NCI-H2029 (cell line): ENCODE measurements around the gene SLC6A13.
"Not testable (repeated sequence)": the region's sequence is repeated elsewhere in the genome, so short reads cannot be mapped to it uniquely, and the experiment has no call there.

Experiments
- DNase-seq: peaks from one replicate; lab custom pipeline; 2025; lab: John Stamatoyannopoulos, UW

The SLC6A13 gene

DNA sequence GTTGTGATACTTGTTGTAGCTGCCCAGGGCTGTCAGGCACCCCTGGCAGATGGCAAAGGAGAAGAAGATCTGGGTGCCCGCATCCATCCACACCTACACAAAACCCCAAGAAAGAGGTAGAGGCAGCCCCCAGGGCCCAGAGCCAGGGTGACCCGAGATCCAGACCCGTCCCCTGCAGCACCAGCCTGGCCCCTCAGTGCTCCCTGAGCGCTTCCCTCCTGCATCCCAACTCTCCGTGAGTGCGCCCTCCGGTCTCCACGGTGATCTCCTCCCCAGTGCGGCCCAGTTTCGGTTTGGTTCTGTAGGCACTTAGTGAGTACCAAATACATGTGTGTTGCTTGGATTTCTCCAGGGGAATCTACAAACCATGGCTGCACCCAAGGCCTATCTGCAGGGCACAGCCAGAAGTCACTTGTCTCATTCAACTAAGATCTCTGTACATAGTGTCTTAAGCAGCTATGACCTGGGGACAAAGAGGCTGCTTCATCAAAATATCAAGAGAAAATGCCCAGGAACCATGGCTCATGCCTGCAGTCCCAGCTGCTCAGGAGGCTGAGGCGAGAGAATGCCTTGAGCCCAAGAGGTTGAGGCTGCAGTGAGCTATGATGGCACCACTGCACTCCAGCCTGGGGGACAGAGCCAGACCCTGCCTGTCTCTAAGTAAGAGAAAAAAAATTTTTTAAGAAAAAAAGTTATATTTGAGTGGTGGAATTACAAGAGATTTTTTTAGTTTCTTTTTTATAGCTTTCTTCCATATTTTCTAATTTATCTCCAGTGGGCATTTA lies 64.5 kb downstream of the SLC6A13 start:
- DNase-seq: no peak

DNA sequence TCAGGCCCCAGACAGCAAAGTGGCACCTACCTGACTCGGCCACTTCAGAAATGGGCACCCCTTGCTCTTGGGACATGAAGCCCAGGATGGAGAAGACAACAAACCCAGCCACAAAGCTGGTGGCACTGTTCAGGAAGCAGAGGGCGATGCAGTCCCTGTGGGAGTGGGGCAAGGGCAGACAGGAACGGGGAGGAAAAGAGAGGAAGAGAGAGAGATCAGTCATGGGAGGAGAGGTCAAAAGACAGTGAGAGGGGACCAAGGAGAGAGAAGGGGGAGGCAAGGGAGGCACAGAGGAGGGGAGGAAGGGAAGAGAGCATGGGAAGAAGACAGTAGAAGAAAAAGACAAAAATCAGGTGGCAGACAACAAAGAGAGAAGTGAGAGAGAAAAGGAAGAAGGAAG lies 65.3 kb downstream of the SLC6A13 start:
- no peak for DNase-seq

DNA sequence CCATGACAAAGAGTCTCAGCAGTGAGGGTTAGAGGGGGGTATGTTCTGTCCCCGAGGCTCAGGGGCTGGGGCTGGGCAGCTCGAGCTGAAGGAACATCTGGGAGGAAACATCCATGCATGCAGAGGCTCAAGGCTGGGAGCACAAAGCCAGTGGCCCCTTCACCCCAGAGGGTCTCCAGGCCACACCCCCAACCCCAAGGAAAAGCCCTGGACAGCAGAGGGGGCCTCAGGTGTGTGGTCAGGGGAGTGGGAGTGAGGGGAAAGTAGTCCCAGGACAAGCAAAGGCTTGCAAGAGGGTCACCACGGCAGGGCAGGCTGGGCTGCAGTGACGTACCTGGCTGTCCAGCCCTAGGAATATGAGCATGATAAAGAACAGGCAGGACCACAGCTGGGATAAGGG lies 66.2 kb downstream of the SLC6A13 start:
- no peak for DNase-seq

DNA sequence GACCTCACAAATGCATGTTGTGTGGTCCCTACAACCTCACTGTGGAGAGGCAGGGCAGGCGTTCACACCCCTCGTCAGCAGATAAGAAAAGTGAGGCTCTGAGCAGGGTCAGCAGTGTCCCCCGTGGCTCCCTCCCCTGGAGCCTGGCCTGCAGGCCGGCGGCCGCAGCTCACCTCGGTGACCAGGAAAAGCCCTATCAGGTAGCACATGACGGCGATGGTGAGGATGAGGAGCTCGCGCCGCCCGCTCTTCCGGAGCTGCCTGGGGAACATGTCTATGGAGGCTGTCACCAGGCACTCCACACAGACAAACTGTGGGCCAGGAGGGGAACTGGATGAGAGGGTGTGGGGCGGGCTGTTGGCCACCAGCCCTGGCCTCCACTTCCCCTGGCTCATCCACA lies 66.7 kb downstream of the SLC6A13 start:
- no peak for DNase-seq

DNA sequence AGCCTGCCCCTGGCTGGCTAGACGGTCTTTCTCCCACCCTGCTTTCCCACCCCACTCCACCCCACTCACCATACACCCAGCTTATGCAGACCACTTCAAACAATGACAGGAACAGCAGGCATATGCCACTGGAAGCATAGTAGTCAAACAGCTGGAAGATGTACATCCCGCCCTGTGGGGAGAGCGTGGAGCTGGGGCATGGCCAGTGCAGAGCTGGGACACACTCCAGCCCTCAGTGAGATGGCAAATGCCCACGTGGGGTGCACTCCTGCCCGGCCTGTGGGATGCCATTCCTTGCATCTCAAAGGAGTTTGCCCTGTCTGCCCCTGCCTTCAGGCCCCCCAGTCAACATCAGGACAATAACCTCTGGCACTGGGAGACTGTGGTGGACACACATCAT lies 67.5 kb downstream of the SLC6A13 start:
- DNase-seq: no peak

DNA sequence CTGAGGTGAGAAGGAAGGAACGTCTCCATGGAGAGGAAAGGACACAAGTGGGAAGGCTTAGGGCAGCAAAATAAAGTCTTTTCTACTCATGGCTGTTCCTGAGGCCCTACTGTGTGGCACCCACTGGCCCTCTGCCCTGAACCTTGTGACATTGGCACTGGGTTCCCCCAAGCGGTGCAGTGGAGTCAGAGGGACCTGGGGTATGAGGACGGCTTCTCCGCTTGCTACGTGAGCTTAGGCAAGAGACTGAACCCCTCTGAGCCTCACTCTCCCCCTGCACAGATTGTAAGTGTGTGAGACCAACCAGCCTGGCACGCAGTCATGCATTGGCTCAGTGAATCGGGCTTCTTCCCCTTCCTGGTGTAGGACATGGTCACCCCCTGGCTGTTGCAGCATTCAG lies 68.4 kb downstream of the SLC6A13 start:
- DNase-seq: no peak

DNA sequence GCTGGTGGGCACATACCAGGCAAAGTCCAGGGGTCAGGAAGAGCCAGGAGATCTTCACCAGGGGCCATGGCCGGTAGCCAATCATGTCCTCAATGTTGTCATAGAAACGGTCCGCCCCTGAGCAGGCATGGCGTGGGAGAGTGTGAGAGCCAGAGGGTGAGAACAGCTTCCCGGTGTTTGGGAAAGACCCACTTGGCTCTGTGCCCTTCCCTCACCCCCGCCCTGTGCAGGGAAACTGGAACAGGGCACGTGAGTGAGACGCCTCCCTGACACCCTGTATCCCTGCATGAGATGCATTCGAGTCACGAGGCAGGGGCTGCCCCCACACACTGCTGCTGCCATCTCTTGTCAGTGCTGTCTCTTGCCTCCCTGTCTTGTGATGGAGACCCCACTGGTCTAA lies 69.4 kb downstream of the SLC6A13 start:
- no peak for DNase-seq

DNA sequence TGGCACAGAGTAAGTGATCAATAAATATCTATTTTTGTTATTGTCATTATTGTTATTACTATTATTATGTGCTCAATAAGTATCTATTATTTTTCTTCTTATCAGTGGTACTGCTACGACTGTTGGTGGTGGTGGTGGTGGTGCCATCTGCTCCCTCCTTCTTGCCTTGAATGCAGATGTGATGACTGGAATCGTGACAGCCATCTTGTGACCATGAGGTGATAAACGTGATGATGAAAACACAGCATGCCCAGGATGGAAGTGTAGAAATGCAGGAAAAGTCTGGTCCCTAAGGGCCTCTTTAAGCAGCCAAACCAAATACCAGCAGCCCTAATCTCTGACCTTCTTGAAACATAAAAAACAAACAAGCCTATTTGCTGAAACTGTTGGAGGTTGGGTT lies 71.1 kb downstream of the SLC6A13 start:
- no peak for DNase-seq

DNA sequence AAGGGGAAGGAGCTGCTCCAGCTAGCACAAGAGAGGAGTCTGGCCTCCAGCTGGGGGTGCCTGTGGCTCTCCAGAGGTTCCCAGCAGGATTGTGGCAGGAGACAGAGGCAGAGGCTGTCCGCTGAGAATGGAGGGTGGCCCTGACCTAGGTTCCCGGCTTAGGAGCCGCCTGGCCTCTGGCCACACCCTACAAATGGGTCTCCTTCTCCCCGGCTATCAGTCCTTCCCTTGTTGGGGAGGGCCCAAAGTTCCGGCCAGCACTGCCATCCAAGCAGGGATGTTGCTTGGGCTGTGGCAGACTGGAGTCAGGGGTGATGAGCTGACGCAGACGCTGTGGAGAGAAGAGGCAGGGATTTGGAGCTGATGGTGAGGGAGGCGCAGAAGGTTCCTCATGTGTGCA lies 71.8 kb downstream of the SLC6A13 start:
- no peak for DNase-seq

DNA sequence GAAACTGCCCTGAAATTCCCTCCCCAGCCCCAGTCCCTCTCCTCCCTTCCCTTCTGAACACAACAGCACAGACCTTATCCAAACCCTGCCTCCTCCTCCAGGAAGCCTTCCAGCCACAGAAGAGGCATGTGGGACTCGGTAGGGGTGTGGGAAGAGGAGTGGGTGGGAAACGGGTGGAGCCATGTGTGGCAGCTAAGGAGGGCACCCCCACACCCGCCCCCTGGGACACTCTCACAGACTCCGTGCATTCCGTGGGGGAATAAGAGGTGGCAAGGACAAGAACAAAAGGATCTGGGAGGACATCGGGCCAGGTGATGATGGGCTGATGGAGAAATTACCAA lies 73.0 kb downstream of the SLC6A13 start:
- DNase-seq: no peak

DNA sequence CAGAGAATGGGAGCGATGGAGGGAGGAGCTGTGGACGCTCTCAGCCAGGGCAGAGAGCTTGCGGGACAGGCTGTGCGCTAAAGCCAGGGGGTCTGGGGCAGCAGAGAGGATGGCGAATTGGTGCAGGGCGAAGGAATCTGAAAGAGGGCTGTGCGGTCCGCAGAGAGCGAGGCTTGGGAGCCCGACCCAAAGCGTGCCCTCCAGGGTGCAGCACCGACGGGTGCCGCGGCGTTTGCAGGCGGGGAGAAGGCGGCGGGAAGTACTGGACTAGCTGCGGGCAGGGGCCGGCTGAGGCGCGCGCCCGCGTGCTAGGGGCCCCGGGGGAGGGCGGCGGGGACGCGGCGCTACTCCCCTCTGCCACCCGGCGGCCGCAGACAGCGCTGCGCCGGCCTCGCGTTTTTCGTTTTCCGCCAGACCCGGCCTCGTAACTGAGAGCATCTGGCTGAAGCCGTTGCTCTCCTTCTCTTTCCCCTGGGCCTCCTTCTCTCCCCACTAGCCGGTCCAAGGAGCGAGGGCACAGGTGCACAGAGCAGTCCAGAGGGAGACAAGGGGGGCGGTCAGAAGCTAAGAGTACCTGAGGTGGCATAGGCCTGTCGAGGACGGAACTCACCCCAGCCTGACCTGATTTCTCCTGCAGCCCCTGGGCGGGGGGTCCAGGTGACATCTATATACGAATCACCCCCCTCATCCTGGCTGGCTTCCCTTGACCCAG lies 73.6 kb downstream of the SLC6A13 start:
- peak; percentile 30 for DNase-seq

DNA sequence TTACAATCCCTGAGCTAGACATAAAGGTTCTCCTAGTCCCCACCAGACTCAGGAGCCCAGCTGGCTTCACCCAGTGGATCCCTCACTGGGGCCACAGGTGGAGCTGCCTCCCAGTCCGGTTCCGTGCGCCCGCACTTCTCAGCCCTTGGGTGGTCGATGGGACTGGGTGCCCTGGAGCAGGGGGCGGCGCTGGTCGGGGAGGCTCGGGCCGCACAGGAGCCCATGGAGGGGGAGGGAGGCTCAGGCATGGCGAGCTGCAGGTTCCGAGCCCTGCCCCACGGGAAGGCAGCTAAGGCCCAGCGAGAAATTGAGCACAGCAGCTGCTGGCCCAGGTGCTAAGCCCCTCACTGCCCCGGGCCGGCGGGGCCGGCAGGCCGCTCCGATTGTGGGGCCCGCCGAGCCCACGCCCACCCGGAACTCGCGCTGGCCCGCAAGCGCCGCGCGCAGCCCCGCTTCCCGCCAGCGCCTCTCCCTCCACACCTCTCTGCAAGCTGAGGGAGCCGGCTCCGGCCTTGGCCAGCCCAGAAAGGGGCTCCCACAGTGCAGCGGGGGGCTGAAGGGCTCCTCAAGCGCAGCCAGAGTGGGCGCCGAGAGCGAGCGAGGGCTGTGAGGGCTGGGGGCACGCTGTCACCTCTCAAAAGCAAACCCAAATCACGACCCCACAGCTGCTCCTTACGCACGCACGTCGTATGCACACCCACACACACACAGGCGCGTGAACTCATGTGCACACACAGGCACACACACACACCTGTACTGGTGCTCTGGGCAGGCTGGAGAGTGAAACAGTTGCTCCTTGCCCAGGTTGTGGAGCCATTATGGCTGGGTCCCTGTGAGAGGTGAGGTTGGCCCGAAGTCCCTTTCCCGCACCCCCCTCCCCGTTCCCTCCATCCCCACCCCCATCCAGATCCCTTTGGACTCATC lies 74.4 kb downstream of the SLC6A13 start:
- DNase-seq: not testable (repeated sequence)

DNA sequence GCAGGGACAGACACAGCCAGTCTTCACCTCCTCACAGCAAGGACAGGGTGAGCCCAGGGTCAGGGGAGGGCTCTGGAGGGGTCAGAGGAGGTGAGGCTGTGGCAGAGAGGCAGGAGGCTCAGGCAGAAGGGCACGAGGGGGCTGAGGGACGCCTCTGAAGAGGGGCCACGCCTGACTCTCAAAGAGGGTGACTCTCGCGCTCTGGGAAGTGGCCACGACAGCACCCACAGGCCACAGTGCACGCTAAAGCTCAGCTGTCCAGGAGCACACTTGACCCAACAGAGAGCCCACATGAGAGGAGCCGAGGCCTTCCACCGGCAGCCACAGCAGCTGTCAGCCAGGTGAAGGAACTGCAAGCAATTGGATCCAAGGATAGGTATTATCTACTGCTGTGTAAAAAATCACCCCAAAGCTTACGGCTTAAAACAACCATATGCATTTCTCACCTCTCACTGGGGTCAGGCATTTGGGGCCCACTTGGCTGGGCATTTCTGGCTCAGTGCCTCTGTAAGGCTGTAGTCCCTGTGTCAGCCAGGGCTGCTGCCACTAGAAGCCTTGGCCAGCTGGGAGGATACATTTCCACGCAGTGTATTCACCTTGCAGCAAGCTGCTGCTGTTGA lies 76.5 kb downstream of the SLC6A13 start:
- no peak for DNase-seq

DNA sequence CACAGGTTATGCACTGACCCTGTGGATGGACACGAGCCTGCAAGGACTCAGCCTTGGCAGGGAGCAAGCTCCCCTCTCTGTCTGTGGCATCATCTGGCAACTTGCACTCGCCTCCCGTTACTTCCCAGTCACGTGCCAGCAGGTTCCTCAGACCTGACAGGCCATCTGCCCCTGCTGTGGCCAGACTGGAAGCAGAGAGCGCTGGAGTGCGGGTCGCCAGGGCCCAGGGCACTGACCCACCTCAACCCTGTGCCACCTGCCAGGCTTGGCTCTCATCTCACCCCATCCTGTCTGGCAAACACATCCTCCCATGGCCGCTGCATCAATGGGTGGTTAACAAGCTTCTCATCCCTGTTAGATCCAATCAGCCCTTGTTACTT lies 77.1 kb downstream of the SLC6A13 start:
- no peak for DNase-seq

DNA sequence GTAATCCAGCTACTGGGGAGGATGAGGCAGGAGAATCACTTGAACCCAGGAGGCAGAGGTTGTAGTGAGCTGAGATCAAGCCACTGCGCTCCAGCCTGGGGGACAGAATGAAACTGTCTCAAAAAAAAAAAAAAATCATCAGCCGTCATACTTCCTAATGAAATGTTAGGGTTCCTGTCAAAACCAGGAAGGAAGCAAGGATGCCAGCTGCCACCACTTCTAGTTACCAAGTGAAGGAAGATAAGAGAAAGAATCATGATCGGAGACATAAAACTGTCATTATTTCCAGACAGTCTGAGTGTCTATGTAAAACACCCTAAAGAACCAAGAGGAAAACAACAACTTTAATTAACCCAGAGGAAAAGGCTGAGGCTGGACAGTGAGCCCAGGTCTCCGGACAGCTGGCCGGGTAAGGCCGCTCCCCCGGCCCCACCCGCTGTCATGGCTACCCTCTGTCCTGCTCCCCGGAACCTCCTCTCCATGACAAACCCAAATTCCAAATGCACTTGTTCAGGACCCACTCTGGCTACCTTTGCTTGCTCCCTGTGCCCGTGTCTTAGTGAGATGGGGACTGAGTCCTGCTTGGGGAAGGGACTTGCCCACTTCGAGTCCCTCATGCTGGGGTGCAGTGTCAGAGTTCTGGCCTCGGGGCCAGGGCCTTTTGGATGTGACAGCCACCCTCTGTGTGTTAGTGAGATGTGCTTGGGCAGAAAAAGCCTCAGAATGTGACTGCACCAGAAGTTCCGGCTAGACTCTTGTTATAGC lies 77.6 kb downstream of the SLC6A13 start:
- DNase-seq: no peak

DNA sequence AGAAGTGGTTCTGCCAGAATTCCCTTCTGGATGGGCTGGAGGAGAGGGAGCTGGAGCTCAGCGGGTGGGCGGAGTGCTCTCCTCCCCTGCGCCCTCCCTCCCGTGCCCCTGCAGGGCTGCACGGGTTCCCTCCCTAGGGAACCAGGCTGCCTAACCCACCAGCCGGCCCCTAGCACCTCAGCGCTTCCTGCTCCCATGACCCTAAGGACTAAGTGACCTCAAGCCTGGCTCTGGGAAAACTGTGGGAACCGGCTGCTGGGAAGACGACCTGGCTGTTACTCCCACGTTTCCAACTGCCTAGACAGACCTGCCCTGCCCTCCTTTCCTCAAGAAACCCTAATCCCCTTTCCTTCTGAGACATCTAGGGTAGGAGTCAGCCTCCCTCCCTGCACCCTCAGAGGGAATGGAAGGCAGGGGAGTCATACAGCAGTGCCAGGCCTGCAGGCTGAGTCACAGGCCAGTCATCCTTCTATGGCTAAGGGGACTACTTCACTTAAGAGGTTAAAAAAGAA lies 80.2 kb downstream of the SLC6A13 start:
- DNase-seq: no peak

DNA sequence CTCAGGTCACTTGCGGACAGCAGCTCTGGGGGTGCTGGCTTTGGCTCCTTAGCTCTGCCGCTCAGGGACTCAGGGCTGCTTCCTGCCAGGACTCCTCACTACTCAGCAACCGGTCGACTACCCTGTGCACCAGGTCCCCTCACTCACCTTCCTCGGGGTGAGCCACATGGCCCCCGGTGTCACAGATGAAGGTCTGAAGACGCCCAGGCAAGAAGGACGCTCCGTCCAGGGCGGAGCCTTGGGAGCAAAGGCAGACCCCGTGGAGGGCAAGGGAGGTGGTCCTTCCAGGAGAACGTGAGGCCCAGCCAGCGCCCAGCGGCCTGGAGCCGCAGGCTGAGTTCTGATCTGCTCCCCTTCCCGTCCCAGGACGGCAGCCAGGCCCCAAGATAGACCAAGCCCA lies 80.7 kb downstream of the SLC6A13 start:
- no peak for DNase-seq

DNA sequence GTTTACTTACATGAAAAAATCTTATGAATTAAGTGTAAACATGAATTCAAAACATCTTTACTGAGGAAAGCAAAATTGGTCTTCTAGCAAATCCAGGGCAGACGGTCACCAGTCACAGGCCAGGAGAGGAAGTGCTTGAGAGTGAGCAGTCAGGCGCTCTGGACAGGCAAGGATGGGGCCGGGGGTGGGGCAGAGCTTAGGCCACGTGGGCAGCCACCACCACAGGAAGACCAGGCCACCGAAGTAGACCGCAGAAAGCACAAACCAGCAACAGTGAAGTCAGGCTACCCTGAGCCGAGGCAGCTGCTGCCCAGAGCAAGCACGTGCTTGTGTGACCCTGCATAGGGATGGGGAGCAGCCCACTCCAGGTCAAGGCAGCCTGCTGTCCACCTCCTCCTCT lies 82.2 kb downstream of the SLC6A13 start:
- no peak for DNase-seq

DNA sequence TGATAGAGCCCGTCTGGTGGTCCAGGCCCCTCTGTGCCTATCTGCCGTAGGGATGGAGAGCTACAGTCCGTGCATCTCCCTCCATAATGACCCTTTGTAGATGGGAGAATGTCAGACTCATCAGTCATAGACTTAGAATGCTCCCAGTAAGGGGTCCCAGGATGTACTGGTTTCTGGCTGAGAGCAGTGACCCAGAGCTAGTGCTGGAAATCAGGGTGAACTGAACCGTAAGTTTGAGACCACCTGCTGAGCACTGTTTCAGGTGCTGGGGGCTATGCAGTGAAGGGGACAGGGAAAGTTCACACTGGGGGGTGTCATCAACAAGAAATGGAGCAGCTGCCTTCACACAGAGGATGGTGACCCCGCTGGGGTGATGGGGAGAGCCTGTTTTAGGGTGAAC lies 82.8 kb downstream of the SLC6A13 start:
- DNase-seq: no peak

DNA sequence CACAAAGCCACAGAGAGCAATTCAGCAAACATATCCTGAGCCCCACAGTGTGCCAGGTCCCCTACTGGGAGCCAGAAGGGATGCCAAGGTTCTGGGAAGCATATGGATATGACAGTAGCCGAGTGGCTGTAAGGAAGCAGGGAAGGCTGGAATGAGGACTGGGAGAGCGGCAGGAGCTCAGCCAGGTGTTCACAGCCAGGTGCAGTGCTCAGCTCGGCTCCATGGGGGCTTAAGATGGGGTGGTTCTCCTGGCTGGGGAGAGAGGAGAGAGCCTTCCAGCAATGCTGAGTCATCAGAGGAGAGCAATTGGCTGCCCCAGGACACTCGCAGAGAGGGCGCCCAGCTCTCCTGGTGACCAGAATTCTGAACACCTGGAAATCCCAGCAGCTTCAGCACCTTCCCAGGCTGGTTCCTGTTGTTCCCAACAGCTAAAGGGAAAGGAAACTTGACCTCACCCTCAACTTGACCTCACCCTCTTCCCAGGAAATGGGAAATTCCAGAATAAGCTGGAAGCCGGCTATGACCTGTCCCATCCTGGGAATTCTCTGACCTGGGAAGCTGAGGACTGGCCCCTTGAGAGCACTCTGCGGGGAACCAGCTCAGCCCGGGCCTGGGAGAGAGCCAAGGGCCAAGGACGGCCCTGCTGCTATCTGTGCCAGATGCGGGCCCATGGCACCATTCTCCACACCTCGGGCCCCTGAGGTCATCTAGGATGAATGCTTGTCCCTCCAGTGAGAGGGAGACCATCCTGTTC lies 83.3 kb downstream of the SLC6A13 start:
- DNase-seq: no peak

DNA sequence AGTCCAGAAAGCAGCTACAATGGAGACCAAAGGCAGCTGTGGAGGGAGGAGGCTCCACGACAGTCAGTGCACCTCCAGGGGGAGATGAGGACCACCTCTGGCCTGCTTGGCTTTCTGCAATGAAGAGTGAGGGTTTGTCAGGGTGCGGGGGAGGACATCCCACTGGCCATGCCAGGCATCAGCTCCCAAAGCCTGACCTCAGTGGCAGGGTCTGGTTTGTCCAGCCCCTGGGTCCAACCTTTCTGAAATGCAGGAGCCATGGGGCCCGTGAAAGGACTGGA lies 83.9 kb downstream of the SLC6A13 start:
- DNase-seq: no peak
